ENCODE results near the gene STK17B.

- TF ChIP-seq CTCF (IDR thresholded peaks at IDR 0.05; ENCODE audit: insufficient read depth, low read depth, low read length) = no peak
- no peak for TF ChIP-seq EZH2 (IDR thresholded peaks at IDR 0.05; ENCODE audit: insufficient read depth, low read length)
Measured at GRCh38 chr2:196173505-196173904, 2.1 kb upstream of the STK17B start.
